Activated T-cell treated with anti-CD3 and anti-CD28 coated beads, Interleukin-2, amount 50 U/mL, for 72 hours (primary cell): ENCODE results near the gene C19orf38. TPM values are rescaled to one million over a fixed set of nuclear protein-coding genes. Genes with fewer than 3 reads are reported as not detected.
"Not testable (repeated sequence)": the region's sequence is repeated elsewhere in the genome, so short reads cannot be mapped to it uniquely, and the experiment has no call there.

Experiments used
- ATAC-seq, 2 donors: fragments of 150-1000 bp; cut with Tn5 transposase; replicated peaks in 1 of 2; 2 replicates each; pipeline ENCODE4 v1.10.0; 2021; ENCODE audit warnings: moderate library complexity in 2 of 2, mild to moderate bottlenecking in 1 of 2
- DNase-seq, 2 donors: peaks; one replicate each; pipeline ENCODE4 v3.0.0; 2021 to 2022; ENCODE audit warnings: mixed read lengths in 1 of 2
- H3K27ac Mint-ChIP-seq: one replicate; pipeline ENCODE4 v1.8.0; 2022; ENCODE audit warnings: mild to moderate bottlenecking, moderate library complexity, mixed read lengths
- H3K27me3 Mint-ChIP-seq: one replicate; pipeline ENCODE4 v1.8.0; 2022; ENCODE audit warnings: low read depth, mixed read lengths
- H3K36me3 Mint-ChIP-seq, 2 donors: one replicate each; pipeline ENCODE4 v1.8.0; 2022; ENCODE audit warnings: mixed read lengths in 2 of 2, mild to moderate bottlenecking in 1 of 2; ENCODE audit not compliant: insufficient read depth in 2 of 2
- H3K4me1 Mint-ChIP-seq: one replicate; pipeline ENCODE4 v1.8.0; 2022; ENCODE audit warnings: low read depth, mixed read lengths
- H3K4me3 Mint-ChIP-seq, 2 donors: one replicate each; pipeline ENCODE4 v1.8.0; 2022; ENCODE audit warnings: mild to moderate bottlenecking in 2 of 2, mixed read lengths in 2 of 2, moderate library complexity in 2 of 2
- H3K9me3 Mint-ChIP-seq, 2 donors: one replicate each; pipeline ENCODE4 v1.8.0; 2022; ENCODE audit warnings: mixed read lengths in 2 of 2
- total RNA-seq, 2 donors: library from RNA; stranded (reverse); gene quantifications; one replicate each; pipeline ENCODE4 v1.2.3, GENCODE V29; 2022

The C19orf38 gene
- total RNA-seq, 2 donors from 2014 or later: 6.2 to 9.9 TPM

- Mint-ChIP-seq H3K4me3 (no peak overlapping the region), H3K27me3 (no peaks in the 10 kb centered on the region)
- DNase-seq: no peak
Observed at GRCh38 chr19:10839114-10840050, 8.8 kb upstream of the C19orf38 start.

GRCh38 chr19:10842788-10843187 is 5.4 kb upstream of the C19orf38 start:
- no peaks in the 10 kb centered on the region for H3K27me3 Mint-ChIP-seq
- H3K36me3 Mint-ChIP-seq: peaks cover 0 to 11% of the 10 kb centered on the region in 2 donors
- H3K27ac Mint-ChIP-seq: no peak overlapping the region
- peaks cover 2% of the 10 kb centered on the region for H3K4me1 Mint-ChIP-seq
- H3K4me3 Mint-ChIP-seq: no peak overlapping the region
- peaks cover 2 to 3% of the 10 kb centered on the region in 2 donors for H3K9me3 Mint-ChIP-seq
- ATAC-seq (no peak), DNase-seq (no peak)

More at GRCh38 chr19:10839114-10840050, 8.8 kb upstream of the C19orf38 start:
- ATAC-seq: no peak
- Mint-ChIP-seq H3K36me3 (peaks cover 6 to 7% of the 10 kb centered on the region in 2 donors), H3K4me1 (peaks cover 21% of the 10 kb centered on the region), H3K9me3 (peaks cover 2 to 5% of the 10 kb centered on the region in 2 donors), H3K27ac (peak overlapping the region; percentile 12)

GRCh38 chr19:10846500-10847202 is 1.6 kb upstream of the C19orf38 start:
- H3K27me3 Mint-ChIP-seq: no peaks in the 10 kb centered on the region
- H3K4me1 Mint-ChIP-seq: peaks cover 10% of the 10 kb centered on the region
- ATAC-seq: no peak
- no peak overlapping the region for H3K4me3 Mint-ChIP-seq
- H3K36me3 Mint-ChIP-seq: peaks cover 0 to 7% of the 10 kb centered on the region in 2 donors
- DNase-seq: no peak
- H3K9me3 Mint-ChIP-seq: peaks cover 0 to 2% of the 10 kb centered on the region in 2 donors
- H3K27ac Mint-ChIP-seq: no peak overlapping the region

GRCh38 chr19:10850631-10851030 is 2.4 kb downstream of the C19orf38 start:
- no peak overlapping the region for H3K27ac Mint-ChIP-seq
- peaks cover 0 to 2% of the 10 kb centered on the region in 2 donors for H3K9me3 Mint-ChIP-seq
- ATAC-seq: no peak
- H3K36me3 Mint-ChIP-seq: peaks cover 0 to 5% of the 10 kb centered on the region in 2 donors
- H3K4me1 Mint-ChIP-seq: peaks cover 10% of the 10 kb centered on the region
- no peaks in the 10 kb centered on the region for H3K27me3 Mint-ChIP-seq
- no peak for DNase-seq
- H3K4me3 Mint-ChIP-seq: no peak overlapping the region

GRCh38 chr19:10852098-10852800 is 4.0 kb downstream of the C19orf38 start:
- no peaks in the 10 kb centered on the region for H3K27me3 Mint-ChIP-seq
- H3K4me3 Mint-ChIP-seq: peak overlapping the region in 1 of 2 donors; percentile 10
- no peaks in the 10 kb centered on the region for H3K36me3 Mint-ChIP-seq
- H3K4me1 Mint-ChIP-seq: peaks cover 10% of the 10 kb centered on the region
- no peaks in the 10 kb centered on the region for H3K9me3 Mint-ChIP-seq
- H3K27ac Mint-ChIP-seq: no peak overlapping the region
- ATAC-seq (no peak), DNase-seq (no peak)

DNA sequence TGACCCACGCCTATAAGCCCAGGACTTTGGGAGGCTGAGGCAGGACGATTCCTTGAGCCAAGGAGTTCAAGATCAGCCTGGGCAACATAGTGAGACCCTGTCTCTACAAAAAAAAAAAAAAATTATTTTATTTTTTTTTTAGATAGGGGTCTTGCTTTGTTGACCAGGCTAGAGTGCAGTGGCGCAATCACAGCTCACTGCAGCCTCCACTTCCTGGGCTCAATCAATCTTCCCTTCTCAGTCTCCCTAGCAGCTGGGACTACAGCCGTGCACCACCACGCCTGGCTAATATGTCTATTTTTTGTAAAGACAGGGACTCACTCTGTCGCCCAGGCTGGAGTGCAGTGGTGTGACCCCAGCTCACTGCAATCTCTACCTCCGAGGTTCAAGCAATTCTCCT is 4.7 kb downstream of the C19orf38 start:
- no peaks in the 10 kb centered on the region for H3K27me3 Mint-ChIP-seq
- no peak for DNase-seq
- no peak for ATAC-seq
- no peaks in the 10 kb centered on the region for H3K36me3 Mint-ChIP-seq
- no peak overlapping the region for H3K4me3 Mint-ChIP-seq
- H3K4me1 Mint-ChIP-seq: peaks cover 7% of the 10 kb centered on the region
- H3K9me3 Mint-ChIP-seq: no peaks in the 10 kb centered on the region
- H3K27ac Mint-ChIP-seq: no peak overlapping the region

- ATAC-seq: no peak
- H3K9me3 Mint-ChIP-seq: no peaks in the 10 kb centered on the region
- no peaks in the 10 kb centered on the region for H3K4me1 Mint-ChIP-seq
- H3K27me3 Mint-ChIP-seq: no peaks in the 10 kb centered on the region
- no peak overlapping the region for H3K4me3 Mint-ChIP-seq
- H3K36me3 Mint-ChIP-seq: no peaks in the 10 kb centered on the region
- no peak for DNase-seq
- H3K27ac Mint-ChIP-seq: no peak overlapping the region
Observed at GRCh38 chr19:10854350-10855089, 6.3 kb downstream of the C19orf38 start.

DNA sequence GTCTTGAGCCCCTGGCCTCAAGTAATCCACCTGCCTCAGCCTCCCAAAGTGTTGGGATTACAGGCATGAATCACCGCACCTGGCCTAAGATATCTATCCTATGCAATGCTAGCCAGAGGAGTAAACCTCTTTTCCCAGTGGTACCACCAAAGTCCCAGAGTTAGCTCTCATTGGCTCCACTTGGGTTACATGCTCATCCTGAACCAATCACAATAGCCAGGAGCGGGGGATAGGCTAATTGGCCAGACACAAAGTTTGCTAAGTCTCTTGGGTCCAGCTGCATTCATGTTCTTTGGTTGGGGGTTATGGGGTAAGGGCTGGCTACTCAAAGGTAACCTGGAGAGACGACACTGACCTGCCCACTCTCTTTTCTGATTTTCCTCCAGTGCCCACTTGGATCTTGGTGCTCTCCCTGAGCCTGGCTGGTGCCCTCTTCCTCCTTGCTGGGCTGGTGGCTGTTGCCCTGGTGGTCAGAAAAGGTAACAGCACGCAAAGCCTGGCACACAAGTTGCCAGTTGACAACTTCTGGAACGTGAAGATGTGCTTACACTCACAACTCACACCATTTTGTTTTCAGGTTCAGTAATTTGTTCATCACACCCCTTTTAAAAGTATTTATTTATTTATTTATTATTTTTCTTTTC is 7.8 kb downstream of the C19orf38 start:
- no peak for ATAC-seq
- H3K27me3 Mint-ChIP-seq: no peaks in the 10 kb centered on the region
- no peak overlapping the region for H3K4me3 Mint-ChIP-seq
- no peaks in the 10 kb centered on the region for H3K36me3 Mint-ChIP-seq
- peak in 1 of 2 donors; percentile 25 for DNase-seq
- H3K27ac Mint-ChIP-seq: no peak overlapping the region
- H3K9me3 Mint-ChIP-seq: no peaks in the 10 kb centered on the region
- H3K4me1 Mint-ChIP-seq: no peaks in the 10 kb centered on the region

DNA sequence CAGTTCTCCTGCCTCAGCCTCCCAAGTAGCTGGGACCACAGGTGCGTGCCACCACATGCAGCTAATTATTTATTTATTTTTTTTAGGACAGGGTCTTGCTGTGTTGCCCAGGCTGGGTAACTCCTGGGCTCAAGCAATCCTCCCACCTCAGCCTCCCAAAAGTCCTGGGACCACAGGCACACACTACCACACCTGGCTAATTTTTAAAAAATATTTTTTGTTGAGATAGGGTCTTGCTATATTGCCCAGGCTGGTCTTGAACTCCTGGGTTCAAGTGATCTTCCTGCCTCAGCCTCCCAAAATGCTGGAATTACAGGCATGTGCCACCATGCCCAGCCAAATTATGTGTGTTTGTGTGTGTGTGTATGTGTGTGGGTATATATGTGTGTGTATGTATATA is 8.7 kb downstream of the C19orf38 start:
- H3K9me3 Mint-ChIP-seq, ATAC-seq, H3K4me1 Mint-ChIP-seq, DNase-seq, H3K36me3 Mint-ChIP-seq, H3K4me3 Mint-ChIP-seq, H3K27ac Mint-ChIP-seq, H3K27me3 Mint-ChIP-seq: not testable (repeated sequence)

DNA sequence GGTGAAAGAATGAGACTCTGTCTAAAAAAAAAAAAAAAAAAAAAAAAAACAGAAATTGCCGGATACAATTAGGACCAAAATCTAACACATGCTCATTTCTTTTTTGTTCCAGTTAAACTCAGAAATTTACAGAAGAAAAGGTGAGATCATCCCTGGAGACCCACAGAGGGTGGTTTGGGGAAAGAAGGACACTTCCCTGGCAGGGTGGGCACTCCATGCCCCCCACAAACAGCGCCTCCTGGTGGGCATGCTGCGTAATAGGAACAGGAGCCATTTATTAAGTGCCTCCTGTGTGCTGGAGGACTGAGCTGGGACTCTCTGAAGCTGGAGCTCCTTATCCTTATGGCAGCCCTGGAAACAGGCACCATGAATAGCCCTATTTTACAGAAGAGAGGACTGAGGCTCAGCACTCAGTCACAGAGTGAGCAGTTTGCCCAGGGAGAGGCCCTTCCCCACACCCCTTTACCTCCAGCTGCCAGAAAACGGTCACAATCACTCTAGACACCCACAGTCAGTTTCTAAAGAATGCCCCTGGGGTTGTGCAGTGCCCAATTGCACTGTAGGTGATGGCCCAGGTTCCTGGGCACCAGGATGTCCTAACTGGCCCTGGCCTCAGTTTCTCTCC is 10.1 kb downstream of the C19orf38 start:
- H3K4me3 Mint-ChIP-seq: no peak overlapping the region
- no peaks in the 10 kb centered on the region for H3K27me3 Mint-ChIP-seq
- DNase-seq: peak; percentile 47 to 64
- no peak overlapping the region for H3K27ac Mint-ChIP-seq
- H3K9me3 Mint-ChIP-seq: no peaks in the 10 kb centered on the region
- ATAC-seq: peak; percentile 57 to 63
- H3K4me1 Mint-ChIP-seq: no peaks in the 10 kb centered on the region
- H3K36me3 Mint-ChIP-seq: no peaks in the 10 kb centered on the region

- no peaks in the 10 kb centered on the region for H3K9me3 Mint-ChIP-seq
- H3K4me3 Mint-ChIP-seq: no peak overlapping the region
- H3K36me3 Mint-ChIP-seq: no peaks in the 10 kb centered on the region
- DNase-seq (peak; percentile 38 to 53), ATAC-seq (peak in 1 of 2 donors; percentile 40)
- H3K27me3 Mint-ChIP-seq: no peaks in the 10 kb centered on the region
- no peak overlapping the region for H3K27ac Mint-ChIP-seq
- H3K4me1 Mint-ChIP-seq: peaks cover 10% of the 10 kb centered on the region
Observed at GRCh38 chr19:10861103-10861651, 13.0 kb downstream of the C19orf38 start.
